ENCODE data around the gene KIF11. TPM values are rescaled to one million over a fixed set of nuclear protein-coding genes. Genes with fewer than 3 reads are reported as not detected.
A peak's percentile ranks its signal among the peaks of the same experiment; 100 is the strongest.

Gene KIF11
- total RNA-seq, 1 experiment from 2014 or later = 27.3 TPM

- Mint-ChIP-seq H3K36me3 (ENCODE audit: insufficient read depth, unreplicated experiment) (peaks cover 5% of the 10 kb centered on the region), H3K27me3 (ENCODE audit: insufficient read depth, unreplicated experiment) (no peaks in the 10 kb centered on the region)
Observed at GRCh38 chr10:92690211-92690914, 97.4 kb downstream of the KIF11 start.

DNA sequence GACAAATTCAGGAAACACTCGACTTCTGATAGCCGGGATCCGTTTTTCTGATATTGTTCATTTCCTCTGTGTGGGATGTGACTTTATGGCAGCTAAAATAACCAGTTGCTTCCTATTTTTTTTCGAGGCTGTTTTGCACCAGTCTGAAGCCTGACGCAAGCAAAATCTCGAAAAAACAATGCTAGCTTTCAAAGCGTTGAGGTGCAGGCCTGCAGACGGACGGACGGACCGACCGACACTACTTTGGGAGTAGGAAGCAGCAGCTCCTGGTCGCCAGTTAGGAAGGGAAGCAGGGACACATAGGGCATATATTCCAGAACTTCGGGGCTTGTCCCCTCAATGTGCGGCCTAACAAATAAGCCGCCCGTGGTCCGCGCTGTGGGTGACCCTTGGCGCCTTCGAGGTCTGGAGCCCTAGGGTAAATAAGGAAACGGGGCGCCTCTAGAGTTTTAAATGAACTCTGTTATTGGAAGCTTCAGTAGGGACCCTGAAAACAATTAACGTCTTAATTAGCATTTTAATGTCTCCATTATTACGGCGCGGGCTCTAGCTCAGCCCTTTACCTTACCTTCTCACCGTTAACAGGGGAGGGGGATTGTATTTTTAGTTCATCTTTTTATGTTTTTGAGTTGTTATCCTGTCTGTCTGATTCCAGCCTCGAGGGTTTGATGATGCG is 98.1 kb downstream of the KIF11 start:
- DNase-seq (ENCODE audit: unreplicated experiment) = no peak
- Mint-ChIP-seq H3K27me3 (ENCODE audit: insufficient read depth, unreplicated experiment) (no peaks in the 10 kb centered on the region), H3K36me3 (ENCODE audit: insufficient read depth, unreplicated experiment) (peaks cover 5% of the 10 kb centered on the region), H3K9me3 (ENCODE audit: unreplicated experiment) (peaks cover under 1% of the 10 kb centered on the region), H3K4me3 (ENCODE audit: unreplicated experiment) (peak overlapping the region; percentile 33), H3K27ac (ENCODE audit: low read depth, unreplicated experiment) (no peak overlapping the region), H3K4me1 (ENCODE audit: insufficient read depth, unreplicated experiment) (no peaks in the 10 kb centered on the region)
- ChIA-PET CTCF (no interaction called here), POLR2A (no interaction called here)
- no TSS peak for BruUV-seq (replicated peaks)
- intact Hi-C loops (cut with micrococcal nuclease) = no loop called here
- no peak for TF ChIP-seq CTCF (IDR thresholded peaks at IDR 0.05; ENCODE audit: unreplicated experiment)

More at GRCh38 chr10:92690211-92690914, 97.4 kb downstream of the KIF11 start:
- no peak for DNase-seq (ENCODE audit: unreplicated experiment)
- Mint-ChIP-seq H3K27ac (ENCODE audit: low read depth, unreplicated experiment) (no peak overlapping the region), H3K9me3 (ENCODE audit: unreplicated experiment) (peaks cover 8% of the 10 kb centered on the region), H3K4me3 (ENCODE audit: unreplicated experiment) (peak overlapping the region; percentile 54), H3K4me1 (ENCODE audit: insufficient read depth, unreplicated experiment) (no peaks in the 10 kb centered on the region)
- POLR2A ChIA-PET = no interaction called here
- intact Hi-C loops (cut with micrococcal nuclease) = no loop called here
- BruUV-seq (replicated peaks) = no TSS peak
- CTCF ChIA-PET = no interaction called here
- no peak for TF ChIP-seq CTCF (IDR thresholded peaks at IDR 0.05; ENCODE audit: unreplicated experiment)

DNA sequence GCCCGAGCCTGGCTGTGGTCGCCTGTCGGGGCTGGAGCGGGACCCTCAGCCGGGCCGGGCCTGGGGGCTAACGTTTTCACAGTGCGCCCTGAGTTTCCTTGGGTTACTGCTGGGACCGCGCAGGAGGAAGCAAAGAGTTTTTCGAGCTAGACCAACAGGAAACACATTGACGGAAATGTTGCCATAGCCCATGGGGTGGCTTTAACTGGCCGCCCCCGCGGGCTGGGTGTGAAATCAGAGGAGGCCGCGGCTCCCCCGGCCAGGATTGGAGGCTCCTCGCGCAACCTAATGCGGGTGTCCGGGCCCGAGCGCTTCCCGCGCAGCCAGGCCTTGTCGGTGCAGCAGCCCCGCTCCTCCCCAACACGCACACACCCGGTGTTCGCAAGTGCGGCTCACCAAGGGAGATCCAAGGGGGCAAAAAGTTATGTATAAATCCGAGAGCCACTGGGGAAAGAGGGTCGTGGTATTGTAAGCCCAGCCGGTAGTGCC is 98.7 kb downstream of the KIF11 start:
- TF ChIP-seq CTCF (IDR thresholded peaks at IDR 0.05; ENCODE audit: unreplicated experiment) = no peak
- CTCF ChIA-PET = no interaction called here
- no peak overlapping the region for H3K4me3 Mint-ChIP-seq (ENCODE audit: unreplicated experiment)
- no peaks in the 10 kb centered on the region for H3K9me3 Mint-ChIP-seq (ENCODE audit: unreplicated experiment)
- DNase-seq (ENCODE audit: unreplicated experiment) = no peak
- intact Hi-C loops (cut with micrococcal nuclease) = no loop called here
- H3K27ac Mint-ChIP-seq (ENCODE audit: low read depth, unreplicated experiment) = no peak overlapping the region
- H3K27me3 Mint-ChIP-seq (ENCODE audit: insufficient read depth, unreplicated experiment) = no peaks in the 10 kb centered on the region
- POLR2A ChIA-PET = no interaction called here
- H3K4me1 Mint-ChIP-seq (ENCODE audit: insufficient read depth, unreplicated experiment) = no peaks in the 10 kb centered on the region
- peaks cover 5% of the 10 kb centered on the region for H3K36me3 Mint-ChIP-seq (ENCODE audit: insufficient read depth, unreplicated experiment)
- no TSS peak for BruUV-seq (replicated peaks)

GRCh38 chr10:92692080-92692671 is 99.2 kb downstream of the KIF11 start:
- DNase-seq (ENCODE audit: unreplicated experiment) = no peak
- Mint-ChIP-seq H3K36me3 (ENCODE audit: insufficient read depth, unreplicated experiment) (peaks cover 5% of the 10 kb centered on the region), H3K27ac (ENCODE audit: low read depth, unreplicated experiment) (no peak overlapping the region), H3K4me3 (ENCODE audit: unreplicated experiment) (no peak overlapping the region), H3K27me3 (ENCODE audit: insufficient read depth, unreplicated experiment) (no peaks in the 10 kb centered on the region), H3K4me1 (ENCODE audit: insufficient read depth, unreplicated experiment) (no peaks in the 10 kb centered on the region), H3K9me3 (ENCODE audit: unreplicated experiment) (no peaks in the 10 kb centered on the region)
- CTCF ChIA-PET = no interaction called here
- POLR2A ChIA-PET = no interaction called here
- TF ChIP-seq CTCF (IDR thresholded peaks at IDR 0.05; ENCODE audit: unreplicated experiment) = no peak
- intact Hi-C loops (cut with micrococcal nuclease) = no loop called here
- BruUV-seq (replicated peaks) = no TSS peak
